Astrocyte (in vitro differentiated cells and primary cell): ENCODE data around the gene NCEH1.

Source experiments
- CTCF ChIP-seq: IDR thresholded peaks from 2 replicates; pipeline ENCODE4 v1.5.1; 2011; ENCODE audit warnings: low read depth, mild to moderate bottlenecking, inconsistent platforms, low read length, moderate library complexity; ENCODE audit not compliant: insufficient read depth
- EZH2 ChIP-seq: IDR thresholded peaks from 2 replicates; pipeline ENCODE4 v1.6.1; 2012; ENCODE audit warnings: mild to moderate bottlenecking, low read length, inconsistent platforms; ENCODE audit not compliant: insufficient read depth

DNA sequence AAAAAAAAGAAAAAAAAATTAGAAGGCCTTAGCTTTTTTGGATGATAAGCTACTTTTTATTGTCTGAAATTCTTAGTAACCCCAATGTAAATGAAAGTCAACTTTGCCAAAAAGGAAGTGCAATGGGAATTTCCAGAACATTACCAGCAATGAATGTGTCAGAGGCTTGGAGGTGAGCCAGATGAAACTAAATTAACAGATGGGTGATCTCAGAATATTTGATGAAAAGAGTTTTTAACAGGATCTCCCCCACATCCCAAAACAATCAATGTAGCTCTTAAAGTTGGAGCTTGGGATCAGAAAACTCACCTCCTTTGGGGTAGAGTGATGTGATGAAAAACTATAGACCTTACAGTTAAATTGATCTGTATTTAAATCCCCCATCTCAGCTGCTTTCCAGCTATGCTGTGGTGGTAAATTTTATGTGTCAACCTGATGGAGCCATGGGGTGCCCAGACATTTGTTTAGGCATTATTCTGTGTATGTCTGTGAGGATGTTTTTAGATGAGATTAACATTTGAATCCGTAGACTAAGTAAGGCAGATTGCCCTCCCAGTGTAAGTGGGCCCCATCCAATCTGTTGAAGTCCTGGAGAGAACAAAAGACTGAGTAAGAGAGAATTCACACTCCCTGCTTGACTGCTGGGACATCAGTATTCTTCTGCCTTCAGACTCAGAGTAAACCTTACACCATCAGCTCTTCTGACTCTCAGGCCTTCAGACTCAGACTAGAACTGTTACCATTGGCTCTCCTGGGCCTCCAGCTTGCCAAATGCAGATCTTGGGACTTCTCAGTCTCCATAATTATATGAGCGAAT, 103.4 kb downstream of the NCEH1 start:
- TF ChIP-seq CTCF (no peak), EZH2 (no peak)
